ENCODE data around the gene MAGOH.

MAGOH gene

DNA sequence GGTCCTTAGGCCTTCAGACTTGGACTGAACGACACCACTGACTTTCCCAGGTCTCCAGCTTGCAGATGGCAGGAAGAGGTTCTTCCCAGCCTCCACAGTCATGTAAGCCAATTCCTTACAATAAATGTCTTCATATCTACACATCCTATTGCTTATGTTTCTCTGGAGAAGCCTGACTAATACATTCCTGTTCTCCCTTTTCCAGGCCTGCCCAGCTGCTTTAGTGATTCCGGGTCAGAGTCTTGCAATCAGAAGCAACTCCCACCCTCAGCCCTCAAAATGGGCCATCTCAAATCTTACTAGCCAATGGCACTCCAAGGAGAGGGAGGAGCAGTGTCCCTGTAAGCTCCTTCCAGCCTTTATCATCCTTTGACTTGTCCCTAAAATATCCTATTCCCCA lies 58.1 kb downstream of the MAGOH start:
- no peak overlapping the region for H3K4me3 ChIP-seq (ENCODE audit: low read depth, low read length)
- DNase-seq (ENCODE audit: low read depth): no peak
- in situ Hi-C loops (cut with HindIII; ENCODE audit: low sequenced_read_pairs): no loop called here
- TF ChIP-seq CTCF (IDR thresholded peaks at IDR 0.05; ENCODE audit: low read depth, low read length, missing control alignments): no peak
